CD4-positive, alpha-beta T cell treated with Interleukin-15 for 4 hours (primary cell): ENCODE results near the gene NUDT3.
A peak's percentile ranks its signal among the peaks of the same experiment; 100 is the strongest.
"Not testable (repeated sequence)": the region's sequence is repeated elsewhere in the genome, so short reads cannot be mapped to it uniquely, and the experiment has no call there.

Source experiments
- DNase-seq: peaks from one replicate; pipeline ENCODE4 v3.0.0-alpha.2; 2020; ENCODE audit warnings: low spot score

The NUDT3 gene

DNA sequence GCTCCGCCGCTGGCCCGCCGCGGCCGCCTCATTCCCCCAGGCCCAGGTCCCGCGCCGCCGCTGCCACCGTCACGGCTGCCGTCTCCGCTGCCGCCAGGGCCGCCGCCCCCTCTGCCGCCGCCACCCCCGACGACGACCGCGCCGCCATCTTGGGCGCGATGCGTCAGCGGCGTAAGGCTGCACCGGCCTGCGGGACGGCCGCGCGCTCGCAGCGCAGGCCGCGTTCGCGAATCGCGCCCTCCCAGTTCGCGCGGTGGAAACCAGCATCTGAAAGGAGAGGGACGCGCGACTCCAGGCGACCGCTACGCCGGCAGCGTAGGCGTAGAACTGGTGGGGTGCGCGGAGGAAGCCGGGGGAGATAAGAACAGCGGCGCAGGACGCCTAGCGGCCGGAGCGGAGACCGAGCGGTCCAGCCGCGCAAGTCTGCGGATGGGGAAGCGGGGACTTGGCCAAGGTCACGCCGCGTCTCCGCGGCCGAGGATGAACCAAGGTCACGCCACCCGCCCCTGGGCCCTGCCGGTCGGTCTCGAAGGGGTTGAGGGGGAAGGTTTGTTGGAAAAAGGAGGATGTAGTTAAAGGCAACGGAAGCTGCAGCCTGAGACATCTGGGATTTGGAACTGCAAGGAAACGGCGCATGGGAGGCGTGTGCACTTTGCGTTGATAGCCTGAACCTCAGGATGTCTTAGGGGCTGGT, at the start of gene NUDT3:
Gene NUDT3 (minus strand): TSS at position 173 of the 694 bp plus-strand sequence. CDS start 307 bp downstream, outside the sequence.
- peak; percentile 93 for DNase-seq

DNA sequence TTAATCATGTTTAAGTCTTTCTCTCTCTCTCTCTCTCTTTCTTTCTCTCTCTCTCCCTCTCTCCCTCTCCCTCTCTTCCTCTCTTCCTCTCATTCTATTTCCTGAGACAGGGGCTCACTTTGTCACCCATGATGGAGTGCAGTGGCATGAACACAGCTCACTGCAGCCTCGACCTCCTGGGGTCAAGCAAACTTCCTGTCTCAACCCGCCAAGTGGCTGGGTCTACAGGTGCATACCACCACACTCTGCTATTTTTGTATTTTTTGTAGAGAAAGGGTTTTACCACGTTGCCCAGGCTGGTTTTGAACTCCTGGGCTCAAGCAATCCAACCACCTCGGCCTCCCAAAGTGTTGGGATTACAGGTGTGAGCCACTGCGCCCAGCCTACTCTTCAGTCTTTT, 49.1 kb upstream of the NUDT3 start:
- no peak for DNase-seq

DNA sequence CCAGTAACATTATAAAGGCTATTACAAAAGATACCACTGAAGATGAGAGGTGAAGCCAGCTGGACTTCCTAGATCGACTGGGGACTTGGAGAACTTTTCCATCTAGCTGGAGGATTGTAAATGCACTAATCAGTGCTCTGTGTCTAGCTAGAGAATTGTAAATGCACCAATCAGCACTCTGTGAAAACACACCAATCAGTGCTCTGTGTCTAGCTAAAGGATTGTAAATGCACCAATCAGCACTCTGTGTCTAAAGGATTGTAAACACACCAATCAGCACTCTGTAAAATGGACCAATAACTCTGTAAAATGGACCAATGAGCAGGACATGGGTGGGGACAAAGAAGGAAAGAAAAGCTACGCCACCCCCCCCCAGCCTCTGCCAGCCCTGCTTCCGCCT, 47.0 kb upstream of the NUDT3 start:
- DNase-seq = no peak

- no peak for DNase-seq
Observed at GRCh38 chr6:34438705-34439104, 46.2 kb upstream of the NUDT3 start.

GRCh38 chr6:34437644-34437970, 45.1 kb upstream of the NUDT3 start:
- DNase-seq = no peak

DNA sequence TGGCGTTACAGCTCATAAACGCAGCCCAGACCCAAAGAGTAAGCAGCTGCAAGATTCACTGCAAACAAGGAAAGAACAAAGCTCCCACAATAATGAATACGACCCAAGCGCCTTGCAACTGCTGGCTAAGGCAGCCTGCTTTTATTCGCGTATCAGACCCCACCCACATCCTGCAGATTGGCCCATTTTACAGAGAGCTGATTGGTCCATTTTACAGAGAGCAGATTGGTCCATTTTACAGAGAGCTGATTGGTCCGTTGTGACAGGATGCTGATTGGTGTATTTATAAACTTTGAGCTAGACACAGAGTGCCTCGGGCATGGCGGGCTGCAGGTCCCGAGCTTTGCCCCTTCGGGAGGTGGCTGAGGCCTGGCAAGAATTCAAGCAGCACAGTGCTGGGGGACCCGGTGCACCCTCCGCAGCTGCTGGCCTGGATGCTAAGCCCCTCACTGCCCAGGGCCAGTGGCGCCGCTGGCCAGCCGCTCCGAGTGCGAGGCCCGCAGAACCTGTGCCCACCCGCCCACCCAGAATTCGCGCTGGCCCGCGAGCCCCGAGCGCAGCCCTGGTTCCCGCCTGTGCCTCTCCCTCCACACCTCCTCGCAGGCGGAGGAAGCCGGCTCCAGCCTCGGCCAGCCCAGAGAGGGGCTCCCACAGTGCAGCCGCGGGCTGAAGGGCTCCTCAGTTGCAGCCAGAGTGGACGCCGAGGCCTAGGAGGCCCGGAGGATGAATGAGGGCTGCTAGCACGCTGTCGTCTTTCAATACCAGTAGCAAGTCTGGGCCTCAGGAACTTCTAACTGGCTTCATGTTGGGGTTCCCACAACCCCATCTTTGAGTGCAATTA, 44.6 kb upstream of the NUDT3 start:
- no peak for DNase-seq

DNA sequence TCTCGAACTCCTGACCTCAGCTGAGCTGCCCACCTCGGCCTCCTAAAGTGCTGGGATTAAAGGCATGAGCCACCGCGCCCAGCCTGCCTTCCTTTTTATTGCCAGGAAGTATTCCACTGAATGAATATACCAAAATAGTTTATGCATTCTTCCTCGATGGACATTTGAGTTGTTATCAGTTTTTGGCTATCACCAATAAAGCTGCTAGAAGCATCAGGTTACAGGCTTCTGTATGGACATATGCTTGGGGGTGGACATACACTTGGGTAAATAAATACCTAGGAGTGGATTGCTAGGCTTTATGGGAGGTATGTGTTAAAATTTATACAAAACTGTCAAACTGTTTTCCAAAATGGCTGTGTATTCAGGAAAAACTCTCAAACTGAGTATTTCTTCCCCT, 43.4 kb upstream of the NUDT3 start:
- DNase-seq = no peak

GRCh38 chr6:34425498-34426410, 33.3 kb upstream of the NUDT3 start, which contains the start of gene RPS10:
Gene RPS10 (minus strand): TSS chr6:34426069. CDS start chr6:34425221, 848 bp downstream.
- peak; percentile 91 for DNase-seq

- no peak for DNase-seq
Observed at GRCh38 chr6:34425132-34425497, 32.6 kb upstream of the NUDT3 start.

DNA sequence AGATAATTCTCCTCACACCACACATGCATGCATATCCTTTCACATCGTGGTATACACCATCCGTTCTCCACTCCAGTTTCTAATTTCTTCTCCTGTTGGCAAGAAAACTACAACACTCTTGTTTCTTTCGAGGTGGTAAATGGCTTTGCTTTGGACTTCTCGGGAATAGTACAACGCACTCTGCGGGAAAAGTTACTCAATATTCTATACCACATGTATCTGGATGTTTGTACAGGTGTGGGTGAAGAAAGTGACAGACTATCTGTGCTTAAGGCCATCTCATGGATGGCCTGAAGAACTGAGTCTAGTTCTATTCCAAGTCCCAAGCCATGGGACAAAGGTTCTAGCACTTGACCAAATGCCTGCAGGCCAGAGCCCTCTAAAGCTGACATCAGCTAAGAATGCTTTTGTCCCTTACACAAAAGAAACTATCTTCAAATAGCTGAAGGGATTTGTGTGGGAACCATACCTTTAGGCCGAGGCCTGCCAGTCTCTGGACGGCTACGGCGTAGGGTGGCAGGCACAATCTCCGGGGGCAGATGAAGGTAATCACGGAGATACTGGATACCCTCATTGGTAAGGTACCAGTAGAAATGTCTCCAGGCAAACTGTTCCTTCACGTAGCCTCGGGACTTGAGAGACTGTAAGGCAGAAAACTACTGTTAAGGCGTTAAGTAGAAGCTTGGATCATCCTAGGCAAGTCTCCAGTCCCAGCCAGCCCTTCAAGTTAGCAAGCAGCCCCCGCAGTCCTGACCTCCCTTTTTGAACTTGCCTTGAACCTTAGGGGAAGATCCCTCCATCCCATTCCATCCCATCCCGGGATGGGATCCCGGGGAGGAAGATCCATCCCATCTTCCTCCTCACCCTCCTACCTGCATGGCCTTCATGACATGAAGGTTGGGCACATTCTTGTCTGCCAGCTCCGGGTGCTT, 32.0 kb upstream of the NUDT3 start:
- DNase-seq = no peak

GRCh38 chr6:34423254-34423653, 30.8 kb upstream of the NUDT3 start:
- no peak for DNase-seq

DNA sequence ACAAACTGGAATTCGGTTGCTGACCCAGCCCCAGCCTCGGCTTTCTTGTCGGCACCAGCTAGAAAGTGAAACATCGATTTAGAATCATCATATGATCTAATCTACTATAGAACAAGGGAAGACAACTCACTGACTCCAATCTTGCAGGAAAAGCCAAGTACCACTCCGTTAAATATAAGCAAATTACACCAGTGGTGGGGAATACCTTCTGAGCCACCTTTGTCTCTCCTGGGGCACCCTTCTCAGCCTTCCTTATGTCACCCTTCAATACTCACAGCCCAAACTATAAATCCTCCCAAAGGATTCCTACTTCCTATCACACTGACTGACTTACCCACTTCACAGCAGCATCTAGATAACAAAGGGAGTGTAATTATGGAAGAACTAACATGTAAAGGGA, 25.9 kb upstream of the NUDT3 start:
- DNase-seq = no peak

DNA sequence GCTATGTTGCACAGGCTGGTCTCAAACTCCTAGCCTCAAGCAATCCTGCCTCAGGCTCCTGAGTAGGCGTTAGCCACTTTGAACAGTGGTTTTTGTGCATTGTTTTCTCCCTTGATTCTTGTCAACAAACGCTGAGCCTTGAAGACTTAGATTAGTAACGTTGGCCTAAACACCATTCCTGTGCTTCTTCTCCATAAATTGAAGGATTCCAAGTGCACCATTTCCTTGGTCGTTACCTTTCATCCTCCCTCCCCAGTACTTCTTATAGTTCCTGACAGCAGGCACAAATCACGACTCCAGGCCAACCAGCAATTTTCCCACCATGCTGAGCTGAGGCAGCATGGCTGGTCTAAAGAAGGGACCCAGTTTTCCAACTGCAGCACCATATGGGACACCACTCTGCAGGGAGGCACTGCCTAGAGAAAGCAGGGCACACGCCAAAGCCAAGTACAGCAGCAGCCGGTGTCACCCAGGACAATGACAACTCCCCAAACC, 24.5 kb upstream of the NUDT3 start:
- DNase-seq = no peak

- DNase-seq = peak; percentile 52
Observed at GRCh38 chr6:34414999-34415858, 22.8 kb upstream of the NUDT3 start.

- no peak for DNase-seq
Observed at GRCh38 chr6:34412643-34413214, 20.3 kb upstream of the NUDT3 start.

- no peak for DNase-seq
Observed at GRCh38 chr6:34412016-34412415, 19.5 kb upstream of the NUDT3 start.

- DNase-seq = not testable (repeated sequence)
Observed at GRCh38 chr6:34407915-34408314, 15.4 kb upstream of the NUDT3 start.

DNA sequence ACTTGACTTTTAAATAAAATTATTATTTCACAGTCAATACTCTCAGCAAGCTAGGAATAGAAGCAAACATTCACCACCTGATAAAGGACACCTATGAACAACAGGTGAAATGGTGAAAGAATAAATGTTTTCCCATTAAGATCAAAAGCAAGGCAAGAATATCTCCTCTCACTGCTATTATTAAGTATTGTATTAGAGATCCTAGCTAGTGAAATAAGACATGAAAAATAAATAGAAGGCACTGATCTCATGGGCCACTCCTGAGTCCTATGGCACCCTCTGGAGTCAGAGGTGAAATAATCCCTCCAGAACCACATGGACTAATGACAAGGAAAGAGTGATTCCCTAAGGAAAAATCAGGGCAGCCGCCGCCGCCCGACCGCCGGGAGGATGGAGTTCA, 4.0 kb upstream of the NUDT3 start:
- no peak for DNase-seq

- DNase-seq = no peak
Observed at GRCh38 chr6:34393966-34394305, 1.5 kb upstream of the NUDT3 start.
